ENCODE data around the gene C6orf136. TPM values are rescaled to one million over a fixed set of nuclear protein-coding genes. Genes with fewer than 3 reads are reported as not detected.

Gene C6orf136
- total RNA-seq, 4 donors from 2014 or later = 10.0 to 31.3 (median 15.5) TPM

DNA sequence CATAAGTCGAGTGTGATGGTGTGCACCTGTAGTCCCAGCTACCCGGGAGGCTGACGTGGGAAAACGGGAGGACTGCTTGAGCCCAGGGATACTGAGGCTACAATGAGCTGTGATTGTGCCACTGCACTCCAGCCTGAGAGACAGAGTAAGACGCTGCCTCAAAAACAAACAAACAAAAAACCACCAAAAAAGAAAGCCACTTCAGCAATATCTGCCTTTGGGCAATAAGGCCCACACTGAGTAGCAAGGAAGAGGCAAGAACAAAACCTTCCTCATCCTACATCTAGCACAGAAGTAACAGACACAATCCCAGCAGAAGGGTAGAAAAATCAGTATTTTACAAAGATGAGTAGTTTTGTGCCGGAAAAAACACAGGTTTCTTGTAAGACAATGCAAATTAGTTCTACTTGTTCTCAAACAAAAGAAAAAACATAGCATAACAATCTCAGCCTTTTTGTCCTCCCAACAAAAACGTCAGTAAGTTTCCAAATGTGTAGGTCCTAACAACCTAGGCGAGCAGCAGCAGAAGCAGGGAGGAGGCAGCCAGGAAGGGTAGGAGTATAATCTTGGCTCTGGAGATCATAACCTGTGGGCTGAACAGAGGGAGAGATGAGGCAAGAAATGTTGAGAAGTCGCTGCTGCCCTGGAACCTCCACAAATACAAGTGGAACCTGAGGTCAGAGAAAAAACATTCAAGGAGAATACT, 35.6 kb upstream of the C6orf136 start:
- H3K27ac ChIP-seq = no peak overlapping the region
- H3K36me3 ChIP-seq = peaks cover 32% of the 10 kb centered on the region
- no peak overlapping the region for H3K4me3 ChIP-seq
- no peaks in the 10 kb centered on the region for H3K27me3 ChIP-seq
- TF ChIP-seq POLR2AphosphoS5 (IDR thresholded peaks at IDR 0.05) (no peak), EP300 (IDR thresholded peaks at IDR 0.05) (no peak), POLR2A (IDR thresholded peaks at IDR 0.05) (no peak)
- TF ChIP-seq, protein P1, sequence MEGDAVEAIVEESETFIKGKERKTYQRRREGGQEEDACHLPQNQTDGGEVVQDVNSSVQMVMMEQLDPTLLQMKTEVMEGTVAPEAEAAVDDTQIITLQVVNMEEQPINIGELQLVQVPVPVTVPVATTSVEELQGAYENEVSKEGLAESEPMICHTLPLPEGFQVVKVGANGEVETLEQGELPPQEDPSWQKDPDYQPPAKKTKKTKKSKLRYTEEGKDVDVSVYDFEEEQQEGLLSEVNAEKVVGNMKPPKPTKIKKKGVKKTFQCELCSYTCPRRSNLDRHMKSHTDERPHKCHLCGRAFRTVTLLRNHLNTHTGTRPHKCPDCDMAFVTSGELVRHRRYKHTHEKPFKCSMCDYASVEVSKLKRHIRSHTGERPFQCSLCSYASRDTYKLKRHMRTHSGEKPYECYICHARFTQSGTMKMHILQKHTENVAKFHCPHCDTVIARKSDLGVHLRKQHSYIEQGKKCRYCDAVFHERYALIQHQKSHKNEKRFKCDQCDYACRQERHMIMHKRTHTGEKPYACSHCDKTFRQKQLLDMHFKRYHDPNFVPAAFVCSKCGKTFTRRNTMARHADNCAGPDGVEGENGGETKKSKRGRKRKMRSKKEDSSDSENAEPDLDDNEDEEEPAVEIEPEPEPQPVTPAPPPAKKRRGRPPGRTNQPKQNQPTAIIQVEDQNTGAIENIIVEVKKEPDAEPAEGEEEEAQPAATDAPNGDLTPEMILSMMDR (IDR thresholded peaks at IDR 0.05) = no peak
- H3K4me1 ChIP-seq = peaks cover 47% of the 10 kb centered on the region
- DNase-seq (ENCODE audit: low spot score in 2 of 2) = no peak
- no peaks in the 10 kb centered on the region for H3K9me3 ChIP-seq
- WGBS = 66% methylated on average over 9 of the region's 9 CpGs

DNA sequence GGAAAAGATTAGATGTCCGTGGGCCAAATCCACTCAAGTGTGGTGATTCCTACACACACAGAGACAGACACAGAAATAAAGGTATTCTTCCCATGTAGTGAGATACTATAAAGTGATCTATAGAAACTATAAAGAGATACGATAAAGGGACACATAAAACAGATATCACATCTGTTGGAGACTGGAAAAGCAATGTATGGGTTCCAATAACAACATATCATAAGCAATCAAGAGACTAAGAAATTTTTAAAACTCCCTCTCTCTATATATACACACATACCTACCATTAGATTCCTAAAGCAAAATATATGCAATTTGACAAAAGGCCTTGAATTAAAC, 35.1 kb upstream of the C6orf136 start:
- H3K27me3 ChIP-seq = no peaks in the 10 kb centered on the region
- no peak overlapping the region for H3K4me3 ChIP-seq
- TF ChIP-seq POLR2AphosphoS5 (IDR thresholded peaks at IDR 0.05) (no peak), POLR2A (IDR thresholded peaks at IDR 0.05) (no peak), EP300 (IDR thresholded peaks at IDR 0.05) (no peak)
- TF ChIP-seq, protein P1 (IDR thresholded peaks at IDR 0.05) = no peak
- WGBS = 70% methylated on average over 2 of the region's 2 CpGs
- H3K9me3 ChIP-seq = no peaks in the 10 kb centered on the region
- DNase-seq (ENCODE audit: low spot score in 2 of 2) = no peak
- H3K4me1 ChIP-seq = peaks cover 47% of the 10 kb centered on the region
- H3K36me3 ChIP-seq = peaks cover 32% of the 10 kb centered on the region
- no peak overlapping the region for H3K27ac ChIP-seq

DNA sequence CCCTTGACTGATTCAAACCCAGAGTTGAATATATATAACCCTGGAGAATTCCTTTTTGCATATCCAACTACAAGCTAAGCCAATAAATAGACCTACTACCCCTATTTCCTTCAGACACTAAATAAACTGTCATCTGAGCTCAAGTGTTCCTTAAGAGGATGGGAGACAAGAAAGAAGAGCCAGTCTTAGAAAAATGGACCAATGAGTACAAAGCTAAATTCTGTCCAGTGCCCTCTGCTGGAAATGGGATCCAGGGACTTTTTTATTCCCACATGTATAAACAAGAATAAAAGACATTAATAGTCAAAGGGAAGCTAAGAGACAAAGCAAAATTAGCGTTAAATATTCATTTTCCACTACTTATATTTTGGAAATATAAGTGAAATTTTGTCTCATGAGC, 34.7 kb upstream of the C6orf136 start:
- Histone ChIP-seq H3K36me3 (peaks cover 30% of the 10 kb centered on the region), H3K9me3 (no peaks in the 10 kb centered on the region), H3K27ac (no peak overlapping the region), H3K4me3 (no peak overlapping the region), H3K27me3 (no peaks in the 10 kb centered on the region), H3K4me1 (peaks cover 47% of the 10 kb centered on the region)
- TF ChIP-seq POLR2A (IDR thresholded peaks at IDR 0.05) = no peak
- TF ChIP-seq, protein P1 (IDR thresholded peaks at IDR 0.05) = no peak
- no peak for TF ChIP-seq POLR2AphosphoS5 (IDR thresholded peaks at IDR 0.05)
- no peak for TF ChIP-seq EP300 (IDR thresholded peaks at IDR 0.05)
- no peak for DNase-seq (ENCODE audit: low spot score in 2 of 2)
- WGBS = 58% methylated on average over 1 of the region's 1 CpG

DNA sequence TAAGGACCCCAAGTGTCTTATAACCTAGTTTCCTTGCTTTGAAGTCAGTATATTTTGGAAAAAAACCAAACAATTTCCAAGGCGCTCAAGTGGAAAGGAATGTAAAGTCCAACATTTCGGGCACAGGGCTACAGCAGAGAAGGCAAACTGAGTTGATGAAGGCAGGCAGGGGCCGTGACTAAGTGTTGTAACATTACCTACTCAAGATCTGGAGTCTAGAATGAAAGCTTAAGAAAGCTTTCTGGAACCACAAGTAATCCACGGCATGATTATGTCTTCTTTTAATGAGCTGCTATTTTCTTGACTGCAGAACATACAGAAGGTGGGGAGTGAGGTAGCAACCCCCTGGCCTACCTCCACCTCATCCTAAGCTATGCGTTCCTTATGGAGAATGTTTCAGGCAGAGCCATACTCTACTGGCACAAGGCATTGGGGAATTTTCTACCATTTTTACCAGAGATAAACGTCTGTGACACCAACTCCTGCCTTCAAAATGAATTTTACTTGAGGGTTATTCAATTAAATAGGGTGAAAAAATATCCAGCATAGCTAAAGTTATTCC, 34.2 kb upstream of the C6orf136 start:
- H3K36me3 ChIP-seq = peaks cover 24% of the 10 kb centered on the region
- WGBS = 34% methylated on average over 6 of the region's 6 CpGs
- H3K4me1 ChIP-seq = peaks cover 47% of the 10 kb centered on the region
- peak overlapping the region; percentile 16 for H3K27ac ChIP-seq
- DNase-seq (ENCODE audit: low spot score in 2 of 2) = no peak
- H3K9me3 ChIP-seq = no peaks in the 10 kb centered on the region
- TF ChIP-seq POLR2AphosphoS5 (IDR thresholded peaks at IDR 0.05) (no peak), POLR2A (IDR thresholded peaks at IDR 0.05) (no peak), EP300 (IDR thresholded peaks at IDR 0.05) (no peak)
- TF ChIP-seq, protein P1 (IDR thresholded peaks at IDR 0.05) = no peak
- no peaks in the 10 kb centered on the region for H3K27me3 ChIP-seq
- H3K4me3 ChIP-seq = no peak overlapping the region

DNA sequence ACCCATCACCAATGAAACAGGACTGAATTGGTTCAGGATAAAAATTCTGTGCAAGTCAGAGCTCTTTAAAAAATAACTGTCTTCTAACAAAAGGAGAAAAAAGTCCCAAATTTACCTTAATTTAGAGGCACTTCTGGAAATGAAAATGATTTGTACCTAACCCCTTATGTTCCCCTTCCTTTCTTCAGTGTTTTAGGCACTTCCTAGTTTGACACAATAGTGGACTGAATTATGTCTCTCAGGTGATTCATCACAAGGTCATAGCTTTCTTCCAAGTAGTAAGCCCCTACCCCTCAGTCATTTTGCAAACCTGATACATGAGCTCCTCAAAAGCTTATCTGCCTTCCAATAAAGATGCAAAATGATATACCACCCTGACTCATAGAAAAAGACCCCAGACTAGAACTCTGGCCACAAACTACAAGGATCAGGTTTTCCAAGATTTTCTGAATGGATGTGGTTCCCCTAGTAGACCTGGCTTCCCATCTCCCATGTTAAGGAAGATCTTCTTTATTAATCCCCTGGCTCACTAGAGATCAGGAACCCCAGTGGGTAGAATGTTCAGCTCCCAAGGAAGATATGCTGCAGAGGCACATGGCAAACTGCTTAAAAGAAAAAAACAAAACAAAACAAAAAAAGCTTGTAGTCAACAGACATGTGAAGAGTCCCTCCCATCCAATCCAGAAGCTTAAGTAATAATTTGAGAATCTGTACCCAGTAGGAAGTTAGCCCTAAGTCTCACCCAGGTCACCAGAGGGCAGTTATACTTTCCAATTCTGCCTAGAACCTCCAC, 33.5 kb upstream of the C6orf136 start:
- no peak for DNase-seq (ENCODE audit: low spot score in 2 of 2)
- Histone ChIP-seq H3K9me3 (no peaks in the 10 kb centered on the region), H3K4me1 (peaks cover 51% of the 10 kb centered on the region), H3K36me3 (peaks cover 17% of the 10 kb centered on the region), H3K27ac (peak overlapping the region; percentile 98), H3K4me3 (peak overlapping the region; percentile 90), H3K27me3 (no peaks in the 10 kb centered on the region)
- TF ChIP-seq EP300 (IDR thresholded peaks at IDR 0.05) (no peak), POLR2AphosphoS5 (IDR thresholded peaks at IDR 0.05) (no peak), POLR2A (IDR thresholded peaks at IDR 0.05) (no peak)
- TF ChIP-seq, protein P1 (IDR thresholded peaks at IDR 0.05) = no peak
